ENCODE measurements around the gene USP13.

GRCh38 chr3:179624451-179624850 lies 28.4 kb upstream of the USP13 start:
- no peak for TF ChIP-seq REST (IDR thresholded peaks at IDR 0.05)
- TF ChIP-seq CTCF (IDR thresholded peaks at IDR 0.05; ENCODE audit: low read depth, low read length, missing input control), result no peak
- no peak for TF ChIP-seq JUND (IDR thresholded peaks at IDR 0.05)
- TF ChIP-seq TAF1 (conservative IDR thresholded peaks at IDR 0.05), result no peak
- no peak for TF ChIP-seq SP1 (IDR thresholded peaks at IDR 0.05)
- TF ChIP-seq EGR1 (IDR thresholded peaks at IDR 0.05; ENCODE audit: low read depth in 2 of 2), result no peak
